Measurements from ENCODE around the gene AASS. TPM values are rescaled to one million over a fixed set of nuclear protein-coding genes. Genes with fewer than 3 reads are reported as not detected.

The AASS gene
- total RNA-seq, 2 experiments from 2014 or later: 0.98 to 1.5 TPM

DNA sequence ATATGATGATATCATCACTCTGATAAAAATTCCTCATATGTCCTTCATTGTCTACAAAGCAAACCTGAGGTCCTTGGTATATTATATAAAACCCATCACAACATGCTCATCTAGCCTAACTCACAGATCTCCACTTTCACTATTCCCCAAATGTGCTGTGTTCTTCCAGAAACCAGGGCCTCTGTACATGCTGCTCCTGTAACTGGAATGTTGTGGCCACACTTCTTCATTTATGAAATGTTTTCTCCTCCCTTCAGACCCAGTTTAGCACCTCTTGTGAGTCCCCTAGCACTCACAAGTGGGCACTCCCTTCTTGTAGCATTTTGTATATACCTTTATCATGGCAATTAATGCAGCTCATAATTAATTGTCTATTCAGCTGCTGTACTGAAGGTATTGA lies 61.9 kb downstream of the AASS start:
- H3K9me3 Mint-ChIP-seq: peaks cover 1% of the 10 kb centered on the region
- ChIA-PET CTCF (no interaction called here), POLR2A (no interaction called here)
- H3K27ac Mint-ChIP-seq: no peak overlapping the region
- no peaks in the 10 kb centered on the region for H3K27me3 ChIP-seq (ENCODE audit: control insufficient read depth in 1 of 2, insufficient read depth in 2 of 2, low read length in 2 of 2)
- ATAC-seq (ENCODE audit: poor library complexity) (no peak), DNase-seq (no peak)
- peaks cover 10% of the 10 kb centered on the region for H3K36me3 Mint-ChIP-seq (ENCODE audit: low read depth)
- no peak overlapping the region for H3K4me3 Mint-ChIP-seq
- intact Hi-C loops (cut with DNase I, micrococcal nuclease): no loop called here
- TF ChIP-seq, protein P1, sequence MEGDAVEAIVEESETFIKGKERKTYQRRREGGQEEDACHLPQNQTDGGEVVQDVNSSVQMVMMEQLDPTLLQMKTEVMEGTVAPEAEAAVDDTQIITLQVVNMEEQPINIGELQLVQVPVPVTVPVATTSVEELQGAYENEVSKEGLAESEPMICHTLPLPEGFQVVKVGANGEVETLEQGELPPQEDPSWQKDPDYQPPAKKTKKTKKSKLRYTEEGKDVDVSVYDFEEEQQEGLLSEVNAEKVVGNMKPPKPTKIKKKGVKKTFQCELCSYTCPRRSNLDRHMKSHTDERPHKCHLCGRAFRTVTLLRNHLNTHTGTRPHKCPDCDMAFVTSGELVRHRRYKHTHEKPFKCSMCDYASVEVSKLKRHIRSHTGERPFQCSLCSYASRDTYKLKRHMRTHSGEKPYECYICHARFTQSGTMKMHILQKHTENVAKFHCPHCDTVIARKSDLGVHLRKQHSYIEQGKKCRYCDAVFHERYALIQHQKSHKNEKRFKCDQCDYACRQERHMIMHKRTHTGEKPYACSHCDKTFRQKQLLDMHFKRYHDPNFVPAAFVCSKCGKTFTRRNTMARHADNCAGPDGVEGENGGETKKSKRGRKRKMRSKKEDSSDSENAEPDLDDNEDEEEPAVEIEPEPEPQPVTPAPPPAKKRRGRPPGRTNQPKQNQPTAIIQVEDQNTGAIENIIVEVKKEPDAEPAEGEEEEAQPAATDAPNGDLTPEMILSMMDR (IDR thresholded peaks at IDR 0.05): no peak
- H3K27ac ChIP-seq (ENCODE audit: low read depth in 1 of 2, low read length in 2 of 2): no peak overlapping the region
- no peaks in the 10 kb centered on the region for H3K27me3 Mint-ChIP-seq
- H3K9me3 ChIP-seq (ENCODE audit: control insufficient read depth in 1 of 2, insufficient read depth in 1 of 2, low read length in 2 of 2): no peaks in the 10 kb centered on the region
- no peaks in the 10 kb centered on the region for H3K4me1 Mint-ChIP-seq (ENCODE audit: low read depth)
- H3K4me1 ChIP-seq (ENCODE audit: insufficient read depth, low read length): no peaks in the 10 kb centered on the region
- H3K36me3 ChIP-seq (ENCODE audit: insufficient read depth, low read length): no peaks in the 10 kb centered on the region
- H3K4me3 ChIP-seq (ENCODE audit: low read length): no peak overlapping the region

DNA sequence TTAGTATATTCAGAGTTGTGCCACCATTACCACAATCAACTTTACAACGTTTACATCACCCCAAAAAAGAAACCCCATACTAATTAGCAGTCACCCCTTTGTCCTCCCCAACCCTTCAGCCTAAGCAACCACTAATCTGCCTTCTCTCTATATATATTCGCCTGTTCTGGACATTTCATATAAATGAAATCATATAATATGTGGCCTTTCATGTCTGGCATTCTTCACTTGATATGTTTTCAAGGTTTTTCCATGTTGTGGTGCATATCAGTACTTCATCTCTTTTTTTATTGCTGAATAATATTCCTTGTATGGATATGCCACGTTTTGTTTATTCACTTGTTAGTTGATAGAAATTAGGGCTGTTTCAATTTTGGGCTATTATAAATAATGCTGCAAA lies 70.4 kb downstream of the AASS start:
- intact Hi-C loops (cut with DNase I, micrococcal nuclease): no loop called here
- Mint-ChIP-seq H3K9me3 (peaks cover 1% of the 10 kb centered on the region), H3K27me3 (no peaks in the 10 kb centered on the region), H3K27ac (no peak overlapping the region), H3K4me1 (ENCODE audit: low read depth) (no peaks in the 10 kb centered on the region), H3K36me3 (ENCODE audit: low read depth) (peaks cover 19% of the 10 kb centered on the region), H3K4me3 (no peak overlapping the region)
- Histone ChIP-seq H3K4me1 (ENCODE audit: insufficient read depth, low read length) (no peaks in the 10 kb centered on the region), H3K27ac (ENCODE audit: low read depth in 1 of 2, low read length in 2 of 2) (no peak overlapping the region), H3K36me3 (ENCODE audit: insufficient read depth, low read length) (no peaks in the 10 kb centered on the region), H3K9me3 (ENCODE audit: control insufficient read depth in 1 of 2, insufficient read depth in 1 of 2, low read length in 2 of 2) (no peaks in the 10 kb centered on the region), H3K4me3 (ENCODE audit: low read length) (no peak overlapping the region), H3K27me3 (ENCODE audit: control insufficient read depth in 1 of 2, insufficient read depth in 2 of 2, low read length in 2 of 2) (no peaks in the 10 kb centered on the region)
- DNase-seq: no peak
- TF ChIP-seq, protein P1 (IDR thresholded peaks at IDR 0.05): no peak
- ChIA-PET POLR2A (no interaction called here), CTCF (no interaction called here)
- no peak for ATAC-seq (ENCODE audit: poor library complexity)

DNA sequence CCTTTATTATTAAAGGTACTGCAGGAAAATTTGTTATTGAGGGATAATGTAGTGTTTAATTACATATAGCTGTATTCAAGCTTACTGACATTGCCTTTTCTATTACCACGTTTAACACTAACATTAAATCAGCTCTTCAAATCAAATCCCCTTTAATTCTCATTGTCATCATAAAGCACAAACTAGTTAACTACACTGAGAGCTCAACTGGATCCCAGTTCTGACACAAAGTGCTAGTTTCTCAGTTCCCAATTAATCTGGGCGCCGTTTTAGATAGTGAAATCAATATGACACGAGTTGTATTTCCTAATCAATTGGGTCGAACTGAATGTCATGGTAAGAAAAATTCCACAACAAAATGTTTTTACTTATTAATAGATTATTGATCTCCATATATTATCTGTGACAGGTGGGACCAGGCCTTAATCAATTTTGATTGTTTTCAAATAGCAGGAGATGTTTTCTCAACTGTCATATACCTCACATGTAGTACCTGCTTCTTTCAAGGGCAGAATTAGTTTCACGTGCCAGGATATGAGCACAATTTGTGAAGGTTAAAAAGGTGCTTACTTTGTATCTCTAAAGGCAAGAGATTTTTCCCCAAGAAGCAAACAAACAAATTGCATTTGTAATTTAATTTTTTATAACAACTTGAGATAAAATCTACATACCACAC lies 71.0 kb downstream of the AASS start:
- no peaks in the 10 kb centered on the region for H3K9me3 ChIP-seq (ENCODE audit: control insufficient read depth in 1 of 2, insufficient read depth in 1 of 2, low read length in 2 of 2)
- POLR2A ChIA-PET: no interaction called here
- ATAC-seq (ENCODE audit: poor library complexity) (no peak), DNase-seq (no peak)
- Mint-ChIP-seq H3K27me3 (no peaks in the 10 kb centered on the region), H3K27ac (no peak overlapping the region), H3K4me1 (ENCODE audit: low read depth) (no peaks in the 10 kb centered on the region), H3K36me3 (ENCODE audit: low read depth) (peaks cover 19% of the 10 kb centered on the region), H3K4me3 (no peak overlapping the region), H3K9me3 (peaks cover 1% of the 10 kb centered on the region)
- H3K27ac ChIP-seq (ENCODE audit: low read depth in 1 of 2, low read length in 2 of 2): no peak overlapping the region
- intact Hi-C loops (cut with DNase I, micrococcal nuclease): no loop called here
- no peaks in the 10 kb centered on the region for H3K36me3 ChIP-seq (ENCODE audit: insufficient read depth, low read length)
- H3K27me3 ChIP-seq (ENCODE audit: control insufficient read depth in 1 of 2, insufficient read depth in 2 of 2, low read length in 2 of 2): no peaks in the 10 kb centered on the region
- CTCF ChIA-PET: no interaction called here
- H3K4me3 ChIP-seq (ENCODE audit: low read length): no peak overlapping the region
- H3K4me1 ChIP-seq (ENCODE audit: insufficient read depth, low read length): no peaks in the 10 kb centered on the region
- TF ChIP-seq, protein P1 (IDR thresholded peaks at IDR 0.05): no peak
